CD14-positive monocyte (primary cell): ENCODE data around the gene GAB1. TPM values are rescaled to one million over a fixed set of nuclear protein-coding genes. Genes with fewer than 3 reads are reported as not detected.

Experiments
- DNase-seq, 3 donors: peaks; one replicate each; pipeline ENCODE4 v3.0.0-alpha.2; 2011 to 2022
- H2AFZ ChIP-seq: 2 replicates; pipeline ENCODE4 v1.6.0; 2012; ENCODE audit warnings: mild to moderate bottlenecking, low read depth, low read length, inconsistent platforms; ENCODE audit not compliant: insufficient read depth, poor library complexity, severe bottlenecking
- H3K27ac ChIP-seq, 2 donors: 1 replicate in 1 of 2; 2 replicates in 1 of 2; pipeline ENCODE4 v1.5.1; 2012 to 2013; ENCODE audit warnings: low read length in 2 of 2, control low read depth in 1 of 2, inconsistent platforms in 1 of 2, low read depth in 1 of 2, mild to moderate bottlenecking in 1 of 2
- H3K27me3 ChIP-seq, 2 donors: one replicate each; pipeline versions ENCODE4 v1.6.0 to v1.6.1; 2011 to 2013; ENCODE audit warnings: low read length in 2 of 2; ENCODE audit not compliant: control insufficient read depth in 2 of 2, insufficient read depth in 2 of 2
- H3K36me3 ChIP-seq, 2 donors: replicated peaks in 1 of 2; 1 replicate in 1 of 2; 2 replicates in 1 of 2; pipeline versions ENCODE4 v1.5.1 to v1.6.1; 2012 to 2013; ENCODE audit warnings: low read length in 2 of 2, control low read depth in 1 of 2, inconsistent platforms in 1 of 2, mild to moderate bottlenecking in 1 of 2; ENCODE audit not compliant: insufficient read depth in 2 of 2, control insufficient read depth in 1 of 2
- H3K4me1 ChIP-seq, 2 donors: 1 replicate in 1 of 2; 2 replicates in 1 of 2; pipeline versions ENCODE4 v1.5.1 to v1.6.1; 2012 to 2013; ENCODE audit warnings: low read length in 2 of 2, control low read depth in 1 of 2, inconsistent platforms in 1 of 2, mild to moderate bottlenecking in 1 of 2, moderate library complexity in 1 of 2; ENCODE audit not compliant: insufficient read depth in 2 of 2, control insufficient read depth in 1 of 2
- H3K4me2 ChIP-seq: replicated peaks from 2 replicates; pipeline ENCODE3; 2012; ENCODE audit warnings: low read length, moderate library complexity, mild to moderate bottlenecking; ENCODE audit not compliant: poor library complexity, severe bottlenecking; ENCODE audit errors: extremely low read depth
- H3K4me3 ChIP-seq, 3 experiments: fragments of 200-600 bp in 1 of 3; sonication (generic) in 1 of 3; replicated peaks in 1 of 3; 1 replicate in 2 of 3; 2 replicates in 1 of 3; pipeline ENCODE4 v1.5.1; 2011 to 2013; ENCODE audit warnings: low read length in 3 of 3, mild to moderate bottlenecking in 3 of 3, control low read depth in 2 of 3, low read depth in 2 of 3, inconsistent platforms in 1 of 3, moderate library complexity in 1 of 3
- H3K79me2 ChIP-seq: 2 replicates; pipeline ENCODE4 v1.6.0; 2012; ENCODE audit warnings: mild to moderate bottlenecking, control low read depth, inconsistent platforms, low read length, moderate library complexity; ENCODE audit not compliant: insufficient read depth
- H3K9ac ChIP-seq: 2 replicates; pipeline ENCODE4 v1.6.0; 2017; ENCODE audit warnings: low read length, mild to moderate bottlenecking; ENCODE audit not compliant: insufficient read depth, poor library complexity, severe bottlenecking
- H3K9me3 ChIP-seq, 2 donors: replicated peaks in 1 of 2; 1 replicate in 1 of 2; 2 replicates in 1 of 2; pipeline versions ENCODE4 v1.5.1 to v1.6.1; 2012 to 2013; ENCODE audit warnings: low read length in 2 of 2, control low read depth in 1 of 2; ENCODE audit not compliant: control insufficient read depth in 1 of 2, insufficient read depth in 1 of 2
- H4K20me1 ChIP-seq: 2 replicates; pipeline ENCODE4 v1.6.0; 2012; ENCODE audit warnings: mild to moderate bottlenecking, low read length, control low read depth, moderate library complexity; ENCODE audit not compliant: insufficient read depth
- H3K27ac Mint-ChIP-seq, 7 donors: one replicate each; pipeline ENCODE4 v1.8.0; 2020; ENCODE audit warnings: mild to moderate bottlenecking in 7 of 7, mixed read lengths in 7 of 7, moderate library complexity in 6 of 7, inconsistent platforms in 2 of 7
- H3K27me3 Mint-ChIP-seq, 3 donors: one replicate each; pipeline ENCODE4 v1.8.0; 2021 to 2022; ENCODE audit warnings: low read depth in 3 of 3, mild to moderate bottlenecking in 3 of 3, mixed read lengths in 3 of 3, moderate library complexity in 3 of 3, inconsistent platforms in 1 of 3
- H3K36me3 Mint-ChIP-seq, 2 donors: one replicate each; pipeline ENCODE4 v1.8.0; 2020; ENCODE audit warnings: mixed read lengths in 2 of 2, inconsistent platforms in 1 of 2, mild to moderate bottlenecking in 1 of 2
- H3K4me1 Mint-ChIP-seq: one replicate; pipeline ENCODE4 v1.8.0; 2020; ENCODE audit warnings: mild to moderate bottlenecking, mixed read lengths
- H3K4me3 Mint-ChIP-seq, 2 donors: one replicate each; pipeline ENCODE4 v1.8.0; 2020; ENCODE audit warnings: mild to moderate bottlenecking in 2 of 2, mixed read lengths in 2 of 2, moderate library complexity in 1 of 2
- H3K9me3 Mint-ChIP-seq, 7 donors: one replicate each; pipeline ENCODE4 v1.8.0; 2020 to 2022; ENCODE audit warnings: mixed read lengths in 7 of 7, mild to moderate bottlenecking in 6 of 7, moderate library complexity in 6 of 7, inconsistent platforms in 2 of 7
- WGBS: methylation state at CpG from one replicate; pipeline ENCODE4 v1.1.5; 2013; ENCODE audit warnings: missing lambda C conversion rate; ENCODE audit not compliant: insufficient coverage; 5-methylcytosine and 5-hydroxymethylcytosine counted together
- intact Hi-C, 2 donors: fragments of 100-400 bp; cut with micrococcal nuclease; formaldehyde crosslinking; loops; one replicate each; pipeline versions ENCODE4 v1.15.0 to v1.15.1; 2023
- polyA plus RNA-seq, 3 donors: library from polyadenylated mRNA; depleted of rRNA in 1 of 3; unstranded in 2 of 3; stranded (reverse) in 1 of 3; fragments of 300-500 nt in 2 of 3; fragments of >200 nt in 1 of 3; fragmentation: Illumina TruSeq in 2 of 3; gene quantifications; 1 replicate in 2 of 3; 2 replicates in 1 of 3; pipeline ENCODE4 v1.2.3, GENCODE V29; 2012 to 2021
- TF ChIP-seq, protein P1 (sequence below): fragments of 200-600 bp; IDR thresholded peaks from one replicate; pipeline ENCODE4 v1.8.0; 2022; ENCODE audit warnings: antibody characterized with exemption, mild to moderate bottlenecking

Gene GAB1
- polyA plus RNA-seq, 3 donors: 0.55 to 7.3 (median 0.69) TPM

DNA sequence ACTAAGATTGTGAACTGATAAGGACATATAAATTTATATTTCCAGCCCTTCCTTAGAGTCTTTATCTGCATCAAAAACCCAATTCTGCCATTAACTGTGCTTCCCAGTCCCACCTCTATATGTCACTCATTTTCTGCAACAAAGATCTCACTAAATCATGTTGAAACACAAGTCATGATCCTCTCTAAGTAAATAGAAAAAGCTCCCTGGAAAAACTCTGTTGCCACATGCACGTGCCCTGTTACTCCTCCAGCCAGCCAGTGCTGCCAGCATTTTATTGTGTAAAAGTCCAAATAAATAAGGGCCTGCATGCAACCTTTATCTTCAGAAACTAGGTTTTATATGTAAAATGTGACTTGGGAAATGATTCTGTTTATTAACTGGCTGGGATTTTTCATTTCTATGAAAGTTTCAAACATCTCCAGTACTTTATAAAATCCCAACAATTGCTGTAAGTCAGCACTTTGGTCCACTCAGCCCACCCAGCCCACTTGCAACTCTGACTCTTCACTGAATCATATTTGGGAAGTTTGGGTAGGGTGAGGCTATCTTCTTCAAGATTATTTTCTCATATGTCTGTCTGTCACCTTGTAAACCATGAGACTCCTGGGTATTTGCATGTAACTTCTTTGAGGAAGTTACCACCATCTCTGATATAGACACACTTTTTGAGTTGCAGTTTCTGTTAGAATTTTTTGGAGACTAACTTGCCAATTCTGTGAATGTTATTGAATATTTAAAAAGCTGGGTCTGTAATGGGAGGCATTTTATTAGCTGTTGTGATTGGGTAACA lies 136.9 kb downstream of the GAB1 start:
- Mint-ChIP-seq H3K36me3 (peaks cover 12% of the 10 kb centered on the region in 2 donors), H3K4me3 (no peak overlapping the region), H3K9me3 (no peaks in the 10 kb centered on the region), H3K4me1 (no peaks in the 10 kb centered on the region), H3K27me3 (no peaks in the 10 kb centered on the region), H3K27ac (no peak overlapping the region)
- no peaks in the 10 kb centered on the region for H3K9me3 ChIP-seq
- intact Hi-C loops: no loop called here
- no peaks in the 10 kb centered on the region for H3K4me1 ChIP-seq
- H2AFZ ChIP-seq: no peak overlapping the region
- no peak overlapping the region for H3K4me3 ChIP-seq
- H3K36me3 ChIP-seq: peaks cover 20 to 22% of the 10 kb centered on the region in 2 donors
- no peaks in the 10 kb centered on the region for H4K20me1 ChIP-seq
- 100% methylated on average over 1 of the region's 1 CpG for WGBS
- no peaks in the 10 kb centered on the region for H3K79me2 ChIP-seq
- no peak overlapping the region for H3K27ac ChIP-seq
- TF ChIP-seq, protein P1, sequence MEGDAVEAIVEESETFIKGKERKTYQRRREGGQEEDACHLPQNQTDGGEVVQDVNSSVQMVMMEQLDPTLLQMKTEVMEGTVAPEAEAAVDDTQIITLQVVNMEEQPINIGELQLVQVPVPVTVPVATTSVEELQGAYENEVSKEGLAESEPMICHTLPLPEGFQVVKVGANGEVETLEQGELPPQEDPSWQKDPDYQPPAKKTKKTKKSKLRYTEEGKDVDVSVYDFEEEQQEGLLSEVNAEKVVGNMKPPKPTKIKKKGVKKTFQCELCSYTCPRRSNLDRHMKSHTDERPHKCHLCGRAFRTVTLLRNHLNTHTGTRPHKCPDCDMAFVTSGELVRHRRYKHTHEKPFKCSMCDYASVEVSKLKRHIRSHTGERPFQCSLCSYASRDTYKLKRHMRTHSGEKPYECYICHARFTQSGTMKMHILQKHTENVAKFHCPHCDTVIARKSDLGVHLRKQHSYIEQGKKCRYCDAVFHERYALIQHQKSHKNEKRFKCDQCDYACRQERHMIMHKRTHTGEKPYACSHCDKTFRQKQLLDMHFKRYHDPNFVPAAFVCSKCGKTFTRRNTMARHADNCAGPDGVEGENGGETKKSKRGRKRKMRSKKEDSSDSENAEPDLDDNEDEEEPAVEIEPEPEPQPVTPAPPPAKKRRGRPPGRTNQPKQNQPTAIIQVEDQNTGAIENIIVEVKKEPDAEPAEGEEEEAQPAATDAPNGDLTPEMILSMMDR: no peak
- no peaks in the 10 kb centered on the region for H3K27me3 ChIP-seq
- no peak for DNase-seq
- H3K9ac ChIP-seq: no peak overlapping the region
- no peak overlapping the region for H3K4me2 ChIP-seq

DNA sequence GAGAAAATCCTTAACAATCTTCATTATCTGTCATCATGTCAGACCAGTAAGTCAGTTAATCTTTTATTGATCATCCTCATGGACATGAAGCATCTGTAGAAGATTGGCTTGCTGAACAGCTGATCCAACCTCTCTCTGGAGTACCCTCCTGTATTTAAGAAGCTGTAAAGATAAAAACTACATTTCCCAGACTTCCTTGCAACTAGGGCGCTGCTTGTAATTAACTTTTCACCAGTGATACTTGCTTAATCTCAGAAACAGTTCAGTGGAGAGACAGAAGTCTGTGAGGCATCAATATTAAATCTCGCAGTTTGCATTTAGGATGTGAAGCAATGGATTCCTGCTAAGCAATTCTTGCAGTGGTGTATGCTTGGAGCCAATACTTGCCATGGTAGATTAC lies 140.8 kb downstream of the GAB1 start:
- TF ChIP-seq, protein P1: no peak
- WGBS: 100% methylated on average over 1 of the region's 2 CpGs
- Histone ChIP-seq H4K20me1 (no peaks in the 10 kb centered on the region), H3K9ac (no peak overlapping the region), H3K9me3 (no peaks in the 10 kb centered on the region), H3K4me3 (no peak overlapping the region), H3K4me2 (no peak overlapping the region), H3K36me3 (no peaks in the 10 kb centered on the region), H3K79me2 (no peaks in the 10 kb centered on the region), H3K27me3 (no peaks in the 10 kb centered on the region), H3K27ac (no peak overlapping the region), H3K4me1 (no peaks in the 10 kb centered on the region), H2AFZ (no peak overlapping the region)
- intact Hi-C loops: no loop called here
- DNase-seq: no peak
- Mint-ChIP-seq H3K9me3 (no peaks in the 10 kb centered on the region), H3K36me3 (peaks cover 0 to 2% of the 10 kb centered on the region in 2 donors), H3K4me1 (no peaks in the 10 kb centered on the region), H3K27me3 (peaks cover 0 to 2% (median 1%) of the 10 kb centered on the region in 3 donors), H3K27ac (no peak overlapping the region), H3K4me3 (no peak overlapping the region)
